ENCODE results near the gene LNP1. TPM values are rescaled to one million over a fixed set of nuclear protein-coding genes. Genes with fewer than 3 reads are reported as not detected.

The LNP1 gene
- total RNA-seq, 1 donor: 2.9 TPM

- no peaks in the 10 kb centered on the region for H3K4me1 ChIP-seq (ENCODE audit: insufficient read depth, low read length)
- no peaks in the 10 kb centered on the region for H4K20me1 ChIP-seq (ENCODE audit: insufficient read depth, low read length)
- no peak overlapping the region for H2AFZ ChIP-seq (ENCODE audit: low read length)
- no peaks in the 10 kb centered on the region for H3K79me2 ChIP-seq (ENCODE audit: insufficient read depth, low read length)
- no peak for TF ChIP-seq CTCF (IDR thresholded peaks at IDR 0.05; ENCODE audit: extremely low read depth, low read depth, low read length)
- no peak overlapping the region for H3K27ac ChIP-seq (ENCODE audit: low read depth, low read length)
- no peaks in the 10 kb centered on the region for H3K9me3 ChIP-seq (ENCODE audit: low read depth, low read length)
- no peak overlapping the region for H3K4me2 ChIP-seq (ENCODE audit: insufficient read depth, low read length)
- H3K27me3 ChIP-seq (ENCODE audit: insufficient read depth, low read length): no peaks in the 10 kb centered on the region
- H3K36me3 ChIP-seq (ENCODE audit: insufficient read depth, low read length): no peaks in the 10 kb centered on the region
- DNase-seq (ENCODE audit: insufficient read length, low spot score, missing footprints): no peak
- no peak overlapping the region for H3K4me3 ChIP-seq (ENCODE audit: insufficient read depth, low read length)
These were observed 47.9 kb downstream of the LNP1 start for GRCh38 chr3:100449214-100449613.

DNA sequence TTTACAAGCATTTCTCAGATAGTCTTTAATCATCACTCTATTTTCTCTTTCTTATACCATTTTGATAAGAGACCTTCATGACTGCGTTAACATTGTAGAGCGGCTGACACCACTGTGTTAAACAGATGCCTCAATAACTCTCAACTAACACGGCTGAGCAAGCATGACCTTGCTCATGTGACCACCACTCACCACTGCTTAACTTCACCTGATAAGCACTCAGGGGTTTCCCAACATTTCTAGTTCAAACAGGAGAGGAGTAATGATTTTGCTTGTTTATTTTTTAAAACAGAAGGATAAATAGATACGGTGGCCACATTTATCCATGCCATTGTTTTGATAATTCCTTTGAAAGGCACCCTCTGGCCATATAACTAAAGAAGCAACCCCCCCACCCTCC is 53.3 kb downstream of the LNP1 start:
- TF ChIP-seq CTCF (IDR thresholded peaks at IDR 0.05; ENCODE audit: extremely low read depth, low read depth, low read length): no peak
- Histone ChIP-seq H4K20me1 (ENCODE audit: insufficient read depth, low read length) (no peaks in the 10 kb centered on the region), H3K4me1 (ENCODE audit: insufficient read depth, low read length) (no peaks in the 10 kb centered on the region), H2AFZ (ENCODE audit: low read length) (no peak overlapping the region), H3K27ac (ENCODE audit: low read depth, low read length) (no peak overlapping the region), H3K4me2 (ENCODE audit: insufficient read depth, low read length) (no peak overlapping the region), H3K36me3 (ENCODE audit: insufficient read depth, low read length) (no peaks in the 10 kb centered on the region), H3K4me3 (ENCODE audit: insufficient read depth, low read length) (no peak overlapping the region), H3K79me2 (ENCODE audit: insufficient read depth, low read length) (no peaks in the 10 kb centered on the region), H3K27me3 (ENCODE audit: insufficient read depth, low read length) (no peaks in the 10 kb centered on the region), H3K9me3 (ENCODE audit: low read depth, low read length) (no peaks in the 10 kb centered on the region)
- peak; percentile 23 for DNase-seq (ENCODE audit: insufficient read length, low spot score, missing footprints)

DNA sequence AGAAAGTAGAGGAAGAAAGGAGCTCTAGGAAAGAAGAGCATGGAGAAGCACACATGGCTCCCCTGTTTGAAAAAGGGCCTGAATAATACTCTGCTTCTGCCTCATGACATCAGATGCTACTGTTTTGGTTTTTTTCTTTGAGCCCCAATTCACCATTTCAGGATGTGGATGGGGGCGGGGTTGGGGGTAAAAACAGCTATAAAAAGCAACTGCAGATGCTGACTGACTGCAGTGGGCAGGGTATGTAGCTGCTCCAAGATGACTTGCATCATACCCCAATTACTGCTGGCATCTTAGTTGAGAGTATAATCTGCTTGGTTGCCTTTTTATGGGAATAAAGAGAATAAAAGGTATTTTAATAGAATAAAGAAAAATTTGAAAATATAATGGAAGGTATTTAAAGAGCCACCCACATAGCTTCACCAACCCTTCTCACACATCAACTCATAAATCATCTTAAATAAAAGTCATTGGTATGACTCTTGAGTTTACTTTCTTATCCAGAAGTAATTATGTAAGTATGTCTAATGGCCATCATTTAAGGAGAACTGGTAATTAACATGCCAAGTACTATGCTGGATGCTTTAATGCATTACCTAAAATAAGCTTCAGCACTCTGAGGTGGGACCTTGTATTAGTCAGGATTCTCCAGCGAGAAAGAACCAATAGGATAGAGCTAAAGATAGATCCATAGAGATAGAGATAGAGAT is 54.7 kb downstream of the LNP1 start:
- Histone ChIP-seq H4K20me1 (ENCODE audit: insufficient read depth, low read length) (no peaks in the 10 kb centered on the region), H3K79me2 (ENCODE audit: insufficient read depth, low read length) (no peaks in the 10 kb centered on the region), H3K36me3 (ENCODE audit: insufficient read depth, low read length) (no peaks in the 10 kb centered on the region), H2AFZ (ENCODE audit: low read length) (no peak overlapping the region), H3K4me2 (ENCODE audit: insufficient read depth, low read length) (no peak overlapping the region), H3K9me3 (ENCODE audit: low read depth, low read length) (no peaks in the 10 kb centered on the region), H3K27me3 (ENCODE audit: insufficient read depth, low read length) (no peaks in the 10 kb centered on the region), H3K4me1 (ENCODE audit: insufficient read depth, low read length) (no peaks in the 10 kb centered on the region), H3K27ac (ENCODE audit: low read depth, low read length) (no peak overlapping the region), H3K4me3 (ENCODE audit: insufficient read depth, low read length) (no peak overlapping the region)
- DNase-seq (ENCODE audit: insufficient read length, low spot score, missing footprints): no peak
- TF ChIP-seq CTCF (IDR thresholded peaks at IDR 0.05; ENCODE audit: extremely low read depth, low read depth, low read length): no peak

- peaks cover 2% of the 10 kb centered on the region for H3K27me3 ChIP-seq (ENCODE audit: insufficient read depth, low read length)
These were observed 55.4 kb downstream of the LNP1 start for GRCh38 chr3:100456745-100457144.

More at GRCh38 chr3:100456745-100457144, 55.4 kb downstream of the LNP1 start:
- no peak for TF ChIP-seq CTCF (IDR thresholded peaks at IDR 0.05; ENCODE audit: extremely low read depth, low read depth, low read length)
- Histone ChIP-seq H3K4me1 (ENCODE audit: insufficient read depth, low read length) (no peaks in the 10 kb centered on the region), H3K27ac (ENCODE audit: low read depth, low read length) (no peak overlapping the region), H3K4me2 (ENCODE audit: insufficient read depth, low read length) (no peak overlapping the region), H3K36me3 (ENCODE audit: insufficient read depth, low read length) (no peaks in the 10 kb centered on the region), H3K79me2 (ENCODE audit: insufficient read depth, low read length) (no peaks in the 10 kb centered on the region), H2AFZ (ENCODE audit: low read length) (no peak overlapping the region), H3K4me3 (ENCODE audit: insufficient read depth, low read length) (no peak overlapping the region), H3K9me3 (ENCODE audit: low read depth, low read length) (no peaks in the 10 kb centered on the region), H4K20me1 (ENCODE audit: insufficient read depth, low read length) (no peaks in the 10 kb centered on the region)
- DNase-seq (ENCODE audit: insufficient read length, low spot score, missing footprints): no peak

All from osteoblast (primary cell).